Measurements from ENCODE around the gene R3HDM2.

Gene R3HDM2

DNA sequence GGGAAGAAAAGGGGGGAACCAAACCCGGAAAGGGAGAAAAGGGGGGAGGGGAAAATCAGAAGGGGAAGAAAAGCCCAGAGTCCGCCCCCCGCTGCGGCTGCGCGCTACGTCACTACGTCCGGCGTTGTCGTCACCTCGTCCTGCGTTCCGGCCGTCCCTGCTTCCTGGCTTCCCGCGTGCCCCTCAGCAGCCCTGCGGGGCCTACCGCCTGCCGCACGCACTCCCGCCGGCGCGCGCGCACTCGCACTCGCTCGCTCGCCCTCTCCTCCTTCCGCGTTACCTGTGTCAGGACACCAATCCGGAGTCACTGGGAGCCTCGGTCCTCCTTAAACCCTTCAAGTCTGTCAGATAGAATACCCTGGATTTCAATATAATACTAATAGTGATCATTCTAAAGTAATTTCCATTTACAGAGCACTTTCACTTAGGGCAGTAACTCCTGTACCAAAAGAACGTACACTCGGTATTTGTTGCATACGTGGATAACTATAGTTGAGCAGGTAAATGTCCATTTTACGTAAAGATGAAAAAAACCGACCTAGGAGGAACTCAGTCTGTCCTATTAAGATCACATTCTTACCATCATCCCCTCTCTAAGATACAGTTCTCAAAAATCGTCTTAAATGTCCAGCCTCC, at the start of gene R3HDM2:
R3HDM2 (minus strand) TSS at position 113 of the 636 bp plus-strand sequence. CDS start 120,615 bp downstream, outside the sequence.
- peak; percentile 95 for DNase-seq (ENCODE audit: low read depth)

- DNase-seq (ENCODE audit: low read depth) = peak; percentile 42
Measured at GRCh38 chr12:57479376-57480115, 48.7 kb upstream of the R3HDM2 start, which contains the start of gene ARHGAP9. TSS of gene ARHGAP9 (minus strand) at chr12:57479866. CDS start at chr12:57479406, 460 bp downstream.

GRCh38 chr12:57479043-57479375, 48.2 kb upstream of the R3HDM2 start:
- DNase-seq (ENCODE audit: low read depth) = no peak

GRCh38 chr12:57477710-57478681, 47.2 kb upstream of the R3HDM2 start:
- peak; percentile 53 for DNase-seq (ENCODE audit: low read depth)

GRCh38 chr12:57476993-57477709, 46.3 kb upstream of the R3HDM2 start:
- DNase-seq (ENCODE audit: low read depth) = no peak

- no peak for DNase-seq (ENCODE audit: low read depth)
Measured at GRCh38 chr12:57476162-57476992, 45.5 kb upstream of the R3HDM2 start.

- DNase-seq (ENCODE audit: low read depth) = no peak
Measured at GRCh38 chr12:57475271-57476161, 44.7 kb upstream of the R3HDM2 start.

DNA sequence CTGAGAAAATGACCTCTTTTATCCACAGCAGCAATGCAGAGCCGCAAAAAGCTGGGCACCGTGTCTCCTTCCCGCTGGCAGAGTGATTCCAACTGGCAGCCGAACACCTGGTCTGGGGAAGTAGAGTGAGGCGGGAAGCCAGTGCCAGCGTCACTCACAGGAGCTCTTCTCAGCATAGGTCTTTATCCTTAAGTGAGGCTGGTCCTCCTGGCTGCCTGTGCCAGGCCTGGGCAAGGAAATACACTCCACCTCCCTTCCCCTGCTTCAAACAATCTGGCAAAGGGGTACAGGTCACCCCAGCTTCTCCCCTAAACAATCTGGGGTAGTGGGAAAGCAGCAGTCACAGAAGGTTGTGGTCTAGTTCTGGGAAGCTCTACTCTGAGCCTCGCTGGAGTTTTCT, 44.0 kb upstream of the R3HDM2 start:
- DNase-seq (ENCODE audit: low read depth) = no peak

DNA sequence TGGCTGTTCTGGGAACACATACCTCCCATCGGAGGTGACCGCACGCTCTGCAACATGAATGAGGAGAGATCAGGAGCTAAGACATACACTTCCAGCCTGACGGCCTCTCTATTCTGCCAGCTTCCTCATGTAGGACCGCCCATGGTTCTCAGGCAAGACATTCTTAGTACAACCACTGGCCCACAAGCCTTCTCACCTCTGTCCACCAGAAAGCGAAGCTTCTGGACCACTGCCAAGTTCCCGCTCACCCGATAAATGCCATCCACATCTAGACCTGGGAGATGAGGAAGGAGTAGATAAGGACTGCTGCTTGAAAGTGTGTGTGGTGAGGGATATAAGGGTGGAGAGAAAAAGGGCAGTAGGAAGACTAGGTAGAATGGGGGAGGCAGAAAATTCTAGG, 43.6 kb upstream of the R3HDM2 start:
- DNase-seq (ENCODE audit: low read depth) = no peak

DNA sequence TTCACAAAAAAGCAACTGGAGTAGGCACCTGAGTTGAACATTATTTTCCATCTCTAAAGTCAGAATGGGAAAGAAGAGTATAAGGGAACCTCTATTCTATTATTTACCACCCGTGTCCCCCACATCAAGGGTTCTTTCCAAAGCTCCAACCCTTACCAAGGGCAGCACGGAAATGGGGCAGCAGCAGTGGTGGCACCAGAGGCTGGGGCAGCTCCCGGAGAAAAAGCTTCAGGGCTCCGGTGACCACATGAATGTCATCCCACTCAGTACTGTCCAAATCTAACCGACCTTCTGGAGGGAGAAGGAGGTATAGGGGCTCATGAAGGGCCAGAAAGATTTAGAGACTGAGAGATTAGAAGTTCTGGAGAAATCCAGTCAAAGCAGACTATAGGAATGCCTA, 43.0 kb upstream of the R3HDM2 start:
- no peak for DNase-seq (ENCODE audit: low read depth)

DNA sequence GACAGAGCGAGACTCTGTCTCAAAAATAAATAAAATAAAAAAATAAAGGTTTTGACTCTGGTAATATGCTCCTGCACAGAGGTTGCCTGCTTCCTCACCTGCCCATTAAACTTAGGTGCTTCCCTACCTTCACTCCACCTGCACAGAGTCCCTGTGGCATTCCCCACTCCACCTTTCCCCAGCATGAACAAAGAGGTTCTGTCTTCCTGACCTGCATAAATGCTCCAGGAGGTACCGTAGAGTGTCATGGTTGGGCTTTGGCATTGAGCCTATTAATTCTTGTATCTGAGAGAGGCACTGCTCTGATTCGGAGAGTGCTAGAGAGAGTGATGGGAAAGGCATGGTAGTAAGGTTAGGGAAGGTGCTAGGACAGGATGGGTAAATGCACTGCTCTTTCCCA, 42.5 kb upstream of the R3HDM2 start:
- no peak for DNase-seq (ENCODE audit: low read depth)

GRCh38 chr12:57472391-57472790, 41.5 kb upstream of the R3HDM2 start:
- no peak for DNase-seq (ENCODE audit: low read depth)

DNA sequence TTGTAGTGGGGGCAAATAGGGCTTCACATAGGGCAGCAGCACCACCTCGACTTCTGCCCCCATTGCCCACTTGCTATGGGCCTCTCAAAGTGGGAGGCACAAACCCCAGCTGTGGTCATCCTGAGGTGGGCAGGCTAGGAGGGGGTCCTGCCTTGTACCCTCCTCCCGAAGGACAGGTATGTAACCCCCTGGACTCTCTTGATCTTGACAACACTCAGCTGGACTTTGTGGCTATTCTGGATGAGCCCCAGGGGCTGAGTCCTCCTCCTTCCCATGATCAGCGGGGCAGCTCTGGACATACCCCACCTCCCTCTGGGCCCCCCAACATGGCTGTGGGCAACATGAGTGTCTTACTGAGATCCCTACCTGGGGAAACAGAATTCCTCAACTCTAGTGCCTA, 40.8 kb upstream of the R3HDM2 start:
- DNase-seq (ENCODE audit: low read depth) = no peak

DNA sequence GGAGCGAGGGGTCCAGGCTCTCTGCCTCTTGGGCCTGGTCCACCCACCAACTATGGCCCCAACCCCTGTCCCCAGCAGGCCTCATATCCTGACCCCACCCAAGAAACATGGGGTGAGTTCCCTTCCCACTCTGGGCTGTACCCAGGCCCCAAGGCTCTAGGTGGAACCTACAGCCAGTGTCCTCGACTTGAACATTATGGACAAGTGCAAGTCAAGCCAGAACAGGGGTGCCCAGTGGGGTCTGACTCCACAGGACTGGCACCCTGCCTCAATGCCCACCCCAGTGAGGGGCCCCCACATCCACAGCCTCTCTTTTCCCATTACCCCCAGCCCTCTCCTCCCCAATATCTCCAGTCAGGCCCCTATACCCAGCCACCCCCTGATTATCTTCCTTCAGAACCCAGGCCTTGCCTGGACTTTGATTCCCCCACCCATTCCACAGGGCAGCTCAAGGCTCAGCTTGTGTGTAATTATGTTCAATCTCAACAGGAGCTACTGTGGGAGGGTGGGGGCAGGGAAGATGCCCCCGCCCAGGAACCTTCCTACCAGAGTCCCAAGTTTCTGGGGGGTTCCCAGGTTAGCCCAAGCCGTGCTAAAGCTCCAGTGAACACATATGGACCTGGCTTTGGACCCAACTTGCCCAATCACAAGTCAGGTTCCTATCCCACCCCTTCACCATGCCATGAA, 40.3 kb upstream of the R3HDM2 start:
- DNase-seq (ENCODE audit: low read depth) = no peak

DNA sequence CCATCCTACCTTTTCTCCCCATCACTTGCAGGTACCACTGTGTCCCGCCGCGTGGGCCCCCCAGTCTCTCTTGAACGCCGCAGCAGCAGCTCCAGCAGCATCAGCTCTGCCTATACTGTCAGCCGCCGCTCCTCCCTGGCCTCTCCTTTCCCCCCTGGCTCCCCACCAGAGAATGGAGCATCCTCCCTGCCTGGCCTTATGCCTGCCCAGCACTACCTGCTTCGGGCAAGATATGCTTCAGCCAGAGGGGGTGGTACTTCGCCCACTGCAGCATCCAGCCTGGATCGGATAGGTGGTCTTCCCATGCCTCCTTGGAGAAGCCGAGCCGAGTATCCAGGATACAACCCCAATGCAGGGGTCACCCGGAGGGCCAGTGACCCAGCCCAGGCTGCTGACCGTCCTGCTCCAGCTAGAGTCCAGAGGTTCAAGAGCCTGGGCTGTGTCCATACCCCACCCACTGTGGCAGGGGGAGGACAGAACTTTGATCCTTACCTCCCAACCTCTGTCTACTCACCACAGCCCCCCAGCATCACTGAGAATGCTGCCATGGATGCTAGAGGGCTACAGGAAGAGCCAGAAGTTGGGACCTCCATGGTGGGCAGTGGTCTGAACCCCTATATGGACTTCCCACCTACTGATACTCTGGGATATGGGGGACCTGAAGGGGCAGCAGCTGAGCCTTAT, 39.6 kb upstream of the R3HDM2 start:
- DNase-seq (ENCODE audit: low read depth) = no peak

DNA sequence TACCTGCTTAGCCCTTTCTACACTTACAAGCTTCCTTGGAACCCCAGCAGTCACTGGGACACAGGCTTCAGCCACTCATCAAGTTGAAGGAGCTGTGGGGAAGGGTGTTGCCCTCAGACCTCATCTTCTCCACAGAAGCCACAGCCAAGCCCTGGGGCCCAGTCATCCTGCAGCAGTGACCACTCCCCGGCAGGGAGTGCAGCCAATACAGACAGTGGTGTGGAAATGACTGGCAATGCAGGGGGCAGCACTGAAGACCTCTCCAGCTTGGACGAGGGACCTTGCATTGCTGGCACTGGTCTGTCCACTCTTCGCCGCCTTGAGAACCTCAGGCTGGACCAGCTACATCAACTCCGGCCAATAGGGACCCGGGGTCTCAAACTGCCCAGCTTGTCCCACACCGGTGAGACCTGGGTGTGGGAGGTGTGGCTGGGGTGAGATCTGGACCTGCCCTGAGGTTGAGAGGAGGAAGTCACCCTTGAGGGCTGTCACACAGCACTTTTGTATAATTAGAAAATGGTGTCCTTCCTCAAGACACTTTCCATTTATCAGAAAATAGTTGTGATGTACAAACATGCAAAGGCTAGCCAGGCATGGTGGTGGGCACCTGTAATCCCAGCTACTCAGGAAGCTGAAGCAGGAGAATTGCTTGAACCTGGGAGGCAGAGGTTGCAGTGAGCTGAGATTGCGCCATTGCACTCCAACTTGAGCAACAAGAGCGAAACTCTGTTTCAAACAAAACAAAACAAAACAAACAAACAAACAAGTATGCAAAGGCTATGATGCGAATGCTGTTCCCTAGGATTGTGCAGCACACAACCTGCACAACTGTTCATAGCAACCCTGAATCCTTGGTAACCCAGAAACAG, 38.7 kb upstream of the R3HDM2 start:
- DNase-seq (ENCODE audit: low read depth) = no peak

DNA sequence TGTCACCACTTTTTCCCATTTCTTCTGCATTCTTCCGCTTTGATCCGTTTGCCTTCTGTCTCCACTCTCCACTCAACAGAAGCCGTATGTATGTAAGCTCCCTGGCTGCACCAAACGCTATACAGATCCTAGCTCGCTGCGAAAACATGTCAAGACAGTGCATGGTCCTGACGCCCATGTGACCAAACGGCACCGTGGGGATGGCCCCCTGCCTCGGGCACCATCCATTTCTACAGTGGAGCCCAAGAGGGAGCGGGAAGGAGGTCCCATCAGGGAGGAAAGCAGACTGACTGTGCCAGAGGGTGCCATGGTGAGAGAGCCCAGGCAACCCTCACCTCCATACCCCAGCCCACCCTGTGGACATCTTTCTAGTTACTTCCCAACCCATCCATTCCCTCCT, 37.1 kb upstream of the R3HDM2 start:
- no peak for DNase-seq (ENCODE audit: low read depth)
